Measurements from ENCODE around the gene HMGCLL1.

- TF ChIP-seq CTCF (IDR thresholded peaks at IDR 0.05) (no peak), POLR2A (IDR thresholded peaks at IDR 0.05) (no peak)
Measured at GRCh38 chr6:55576811-55577210, 2.2 kb downstream of the HMGCLL1 start.
